H1 (cell line): Measurements from ENCODE around the gene PINK1.

Source experiments
- BACH1 ChIP-seq: IDR thresholded peaks from 2 replicates; pipeline ENCODE4 v1.6.1; 2012; ENCODE audit warnings: low read length, improper control_type of control experiment
- CBX8 ChIP-seq: fragments of 300-800, 300-1000 bp; sonication (generic); IDR thresholded peaks from 2 replicates; pipeline ENCODE4 v1.7.1; 2016; ENCODE audit warnings: low read depth, low read length, borderline replicate concordance
- EP300 ChIP-seq, 2 experiments: IDR thresholded peaks; 1 replicate in 1 of 2; 2 replicates in 1 of 2; pipeline ENCODE4 v1.6.1; 2011 to 2012; ENCODE audit warnings: low read depth in 2 of 2, low read length in 2 of 2, mild to moderate bottlenecking in 2 of 2, borderline replicate concordance in 1 of 2, inconsistent platforms in 1 of 2, moderate library complexity in 1 of 2
- EZH2 ChIP-seq: fragments of 200-600 bp; sonication (generic); IDR thresholded peaks from 2 replicates; pipeline ENCODE4 v1.7.1; 2012; ENCODE audit warnings: low read depth, mild to moderate bottlenecking, moderate library complexity, low read length, inconsistent platforms; ENCODE audit not compliant: severe bottlenecking
- FOSL1 ChIP-seq: IDR thresholded peaks from 2 replicates; pipeline ENCODE4 v1.6.1; 2011; ENCODE audit warnings: mild to moderate bottlenecking, low read depth, low read length, moderate library complexity; ENCODE audit not compliant: insufficient read depth
- JUN ChIP-seq: IDR thresholded peaks from 2 replicates; pipeline ENCODE4 v1.6.1; 2011; ENCODE audit warnings: low read depth, mild to moderate bottlenecking, improper control_type of control experiment, low read length
- POU5F1 ChIP-seq: IDR thresholded peaks from 2 replicates; pipeline ENCODE4 v1.6.1; 2011; ENCODE audit warnings: low read depth, mild to moderate bottlenecking, low read length, moderate library complexity
- RAD21 ChIP-seq, 2 experiments: IDR thresholded peaks in 1 of 2; conservative IDR thresholded peaks in 1 of 2; 2 replicates each; pipeline ENCODE4 v1.6.1; 2011; ENCODE audit warnings: low read depth in 2 of 2, low read length in 2 of 2, improper control_type of control experiment in 1 of 2, inconsistent platforms in 1 of 2, mild to moderate bottlenecking in 1 of 2, moderate library complexity in 1 of 2
- SP2 ChIP-seq: IDR thresholded peaks from 2 replicates; pipeline ENCODE4 v1.6.1; 2012; ENCODE audit warnings: mild to moderate bottlenecking, low read length, inconsistent platforms
- YY1 ChIP-seq: IDR thresholded peaks from 2 replicates; pipeline ENCODE4 v1.6.1; 2011; ENCODE audit warnings: low read depth, mild to moderate bottlenecking, low read length
- TF ChIP-seq, protein P1 (sequence below), 3 experiments: IDR thresholded peaks; 1 replicate in 2 of 3; 2 replicates in 1 of 3; pipeline versions ENCODE4 v1.5.1 to v1.6.1; 2011; ENCODE audit warnings: low read length in 3 of 3, mild to moderate bottlenecking in 3 of 3, inconsistent platforms in 2 of 3, low read depth in 1 of 3, moderate library complexity in 1 of 3; ENCODE audit not compliant: insufficient read depth in 1 of 3; ENCODE audit errors: control extremely low read depth in 1 of 3
- TF ChIP-seq, protein P2 (sequence below): IDR thresholded peaks from 2 replicates; pipeline ENCODE4 v1.6.1; 2012; ENCODE audit warnings: low read length, inconsistent platforms

DNA sequence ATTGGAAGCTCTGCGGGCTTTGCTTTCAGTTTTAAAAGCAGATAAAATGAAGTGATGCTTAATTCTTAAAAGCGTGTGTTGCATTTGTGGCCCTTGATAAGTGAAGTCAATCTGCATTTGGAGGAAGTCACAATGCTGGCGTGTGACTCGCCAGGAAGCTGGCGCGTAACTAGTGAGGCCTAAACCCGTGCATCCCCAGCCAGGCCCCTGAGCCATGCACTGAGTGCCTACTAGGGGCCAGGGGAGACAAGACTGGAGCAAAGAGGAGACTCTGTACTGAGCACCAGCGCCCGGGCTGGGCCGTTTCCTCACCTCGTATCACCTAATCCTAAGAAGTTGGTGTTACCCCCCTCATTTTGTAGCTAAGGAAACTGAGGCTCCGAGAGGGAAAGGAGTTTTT lies 32.5 kb downstream of the PINK1 start:
- no peak for TF ChIP-seq EZH2
- no peak for TF ChIP-seq POU5F1
- TF ChIP-seq, protein P1, sequence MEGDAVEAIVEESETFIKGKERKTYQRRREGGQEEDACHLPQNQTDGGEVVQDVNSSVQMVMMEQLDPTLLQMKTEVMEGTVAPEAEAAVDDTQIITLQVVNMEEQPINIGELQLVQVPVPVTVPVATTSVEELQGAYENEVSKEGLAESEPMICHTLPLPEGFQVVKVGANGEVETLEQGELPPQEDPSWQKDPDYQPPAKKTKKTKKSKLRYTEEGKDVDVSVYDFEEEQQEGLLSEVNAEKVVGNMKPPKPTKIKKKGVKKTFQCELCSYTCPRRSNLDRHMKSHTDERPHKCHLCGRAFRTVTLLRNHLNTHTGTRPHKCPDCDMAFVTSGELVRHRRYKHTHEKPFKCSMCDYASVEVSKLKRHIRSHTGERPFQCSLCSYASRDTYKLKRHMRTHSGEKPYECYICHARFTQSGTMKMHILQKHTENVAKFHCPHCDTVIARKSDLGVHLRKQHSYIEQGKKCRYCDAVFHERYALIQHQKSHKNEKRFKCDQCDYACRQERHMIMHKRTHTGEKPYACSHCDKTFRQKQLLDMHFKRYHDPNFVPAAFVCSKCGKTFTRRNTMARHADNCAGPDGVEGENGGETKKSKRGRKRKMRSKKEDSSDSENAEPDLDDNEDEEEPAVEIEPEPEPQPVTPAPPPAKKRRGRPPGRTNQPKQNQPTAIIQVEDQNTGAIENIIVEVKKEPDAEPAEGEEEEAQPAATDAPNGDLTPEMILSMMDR (IDR thresholded peaks at IDR 0.05; ENCODE audit: control extremely low read depth in 1 of 3, insufficient read depth in 1 of 3, low read depth in 1 of 3, low read length in 3 of 3), result no peak
- no peak for TF ChIP-seq YY1
- no peak for TF ChIP-seq FOSL1
- no peak for TF ChIP-seq SP2
- no peak for TF ChIP-seq EP300 (IDR thresholded peaks at IDR 0.05; ENCODE audit: borderline replicate concordance in 1 of 2, low read depth in 2 of 2, low read length in 2 of 2)
- no peak for TF ChIP-seq RAD21 (IDR thresholded peaks at IDR 0.05 in 1 of 2, conservative IDR thresholded peaks at IDR 0.05 in 1 of 2; ENCODE audit: low read depth in 2 of 2, low read length in 2 of 2)
- TF ChIP-seq BACH1, result no peak
- TF ChIP-seq, protein P2, sequence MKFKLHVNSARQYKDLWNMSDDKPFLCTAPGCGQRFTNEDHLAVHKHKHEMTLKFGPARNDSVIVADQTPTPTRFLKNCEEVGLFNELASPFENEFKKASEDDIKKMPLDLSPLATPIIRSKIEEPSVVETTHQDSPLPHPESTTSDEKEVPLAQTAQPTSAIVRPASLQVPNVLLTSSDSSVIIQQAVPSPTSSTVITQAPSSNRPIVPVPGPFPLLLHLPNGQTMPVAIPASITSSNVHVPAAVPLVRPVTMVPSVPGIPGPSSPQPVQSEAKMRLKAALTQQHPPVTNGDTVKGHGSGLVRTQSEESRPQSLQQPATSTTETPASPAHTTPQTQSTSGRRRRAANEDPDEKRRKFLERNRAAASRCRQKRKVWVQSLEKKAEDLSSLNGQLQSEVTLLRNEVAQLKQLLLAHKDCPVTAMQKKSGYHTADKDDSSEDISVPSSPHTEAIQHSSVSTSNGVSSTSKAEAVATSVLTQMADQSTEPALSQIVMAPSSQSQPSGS, result no peak
- no peak for TF ChIP-seq CBX8
- TF ChIP-seq JUN, result no peak
